A673 (cell line): ENCODE data around the gene CCDC33. TPM values are rescaled to one million over a fixed set of nuclear protein-coding genes. Genes with fewer than 3 reads are reported as not detected.
A peak's percentile ranks its signal among the peaks of the same experiment; 100 is the strongest.

Experiments
- BruUV-seq: library from RNA; stranded (reverse); fragments of 400-500 nt; replicated peaks from 2 replicates; lab custom pipeline; 2021; lab: Mats Ljungman, UMichigan
- CTCF ChIA-PET: fragments of 300-600 bp; sonication (Branson Sonifier 250); formaldehyde crosslinking; loops from one replicate; lab custom pipeline; 2022; ENCODE audit warnings: antibody characterized with exemption; lab: Charles Lee
- POLR2A ChIA-PET: fragments of 300-600 bp; sonication (Branson Sonifier 250); formaldehyde crosslinking; loops from one replicate; lab custom pipeline; 2022; ENCODE audit warnings: antibody characterized with exemption; ENCODE audit not compliant: low non-redundant PET; lab: Charles Lee
- DNase-seq: peaks from one replicate; pipeline ENCODE4 v3.0.0-alpha.2; 2015; ENCODE audit warnings: low spot score
- H3K27ac ChIP-seq: fragments of 200-600 bp; sonication (generic); 2 replicates; pipeline ENCODE4 v1.5.1; 2016; ENCODE audit warnings: mixed run types, low read depth, mild to moderate bottlenecking, mixed read lengths, antibody characterized with exemption, low read length; ENCODE audit not compliant: poor library complexity, severe bottlenecking
- H3K27me3 ChIP-seq: fragments of 200-600 bp; sonication (generic); replicated peaks from 2 replicates; pipeline ENCODE4 v1.6.1; 2017; ENCODE audit warnings: mixed run types, low read depth, mild to moderate bottlenecking, mixed read lengths, antibody characterized with exemption, low read length; ENCODE audit not compliant: insufficient read depth, poor library complexity
- H3K36me3 ChIP-seq: fragments of 200-600 bp; sonication (generic); 2 replicates; pipeline ENCODE4 v1.6.1; 2016; ENCODE audit warnings: mixed run types, mild to moderate bottlenecking, mixed read lengths, antibody characterized with exemption, low read length; ENCODE audit not compliant: insufficient read depth, poor library complexity, severe bottlenecking
- H3K4me1 ChIP-seq: fragments of 200-600 bp; sonication (generic); 2 replicates; pipeline ENCODE4 v1.6.1; 2017; ENCODE audit warnings: mixed run types, mild to moderate bottlenecking, mixed read lengths, antibody characterized with exemption, low read length; ENCODE audit not compliant: insufficient read depth, poor library complexity, severe bottlenecking
- H3K4me3 ChIP-seq: fragments of 200-600 bp; sonication (generic); 2 replicates; pipeline ENCODE4 v1.5.1; 2016; ENCODE audit warnings: low read depth, mixed run types, mild to moderate bottlenecking, mixed read lengths, low read length; ENCODE audit not compliant: poor library complexity, severe bottlenecking
- H3K9me3 ChIP-seq: fragments of 200-600 bp; sonication (generic); 2 replicates; pipeline ENCODE4 v1.6.1; 2016; ENCODE audit warnings: mixed run types, low read depth, mild to moderate bottlenecking, mixed read lengths, antibody characterized with exemption, low read length; ENCODE audit not compliant: poor library complexity, severe bottlenecking
- CTCF ChIP-seq: fragments of 300-800, 200-600 bp; sonication (generic); conservative IDR thresholded peaks from 2 replicates; pipeline ENCODE4 v1.5.1; 2017; ENCODE audit warnings: low read depth, mild to moderate bottlenecking, antibody characterized with exemption, low read length, moderate library complexity, mixed read lengths
- EZH2 ChIP-seq: fragments of 200-600 bp; sonication (generic); IDR thresholded peaks from 2 replicates; pipeline ENCODE4 v1.6.1; 2017; ENCODE audit warnings: borderline replicate concordance, low read depth, mild to moderate bottlenecking, mixed read lengths, antibody characterized with exemption, low read length; ENCODE audit not compliant: poor library complexity, severe bottlenecking
- intact Hi-C: fragments of 100-400 bp; cut with micrococcal nuclease; formaldehyde crosslinking; loops from one replicate; pipeline ENCODE4 v1.10.0; 2022; ENCODE audit not compliant: unreplicated experiment
- total RNA-seq: library from RNA; stranded (reverse); gene quantifications from 2 replicates; pipeline ENCODE4 v1.2.3, GENCODE V29; 2021

Gene CCDC33
- total RNA-seq, 1 experiment from 2014 or later, result not detected

GRCh38 chr15:74245342-74245931 lies 9.3 kb downstream of the CCDC33 start:
- DNase-seq, result peak; percentile 80
- CTCF ChIA-PET, result interaction anchor here (0.5 kb wide), 1 partner anchor 119 kb away, joined by 6 read pairs; no protein-coding TSS in a partner anchor
- Histone ChIP-seq H3K36me3 (no peaks in the 10 kb centered on the region), H3K27me3 (no peaks in the 10 kb centered on the region), H3K4me1 (peaks cover 33% of the 10 kb centered on the region), H3K9me3 (no peaks in the 10 kb centered on the region), H3K4me3 (peak overlapping the region; percentile 9), H3K27ac (no peak overlapping the region)
- TF ChIP-seq CTCF, result no peak
- no peak for TF ChIP-seq EZH2
- BruUV-seq, result no TSS peak
- intact Hi-C loops, result no loop called here
- POLR2A ChIA-PET, result interaction anchor here (0.6 kb wide), 1 partner anchor 216 kb away, joined by 5 read pairs; the partner anchor contains the start of gene UBL7

- DNase-seq, result no peak
- TF ChIP-seq EZH2 (no peak), CTCF (no peak)
- BruUV-seq, result no TSS peak
- Histone ChIP-seq H3K36me3 (no peaks in the 10 kb centered on the region), H3K27me3 (no peaks in the 10 kb centered on the region), H3K9me3 (no peaks in the 10 kb centered on the region), H3K27ac (no peak overlapping the region), H3K4me1 (peaks cover 16% of the 10 kb centered on the region), H3K4me3 (no peak overlapping the region)
- POLR2A ChIA-PET, result no interaction called here
- CTCF ChIA-PET, result no interaction called here
- intact Hi-C loops, result no loop called here
These were observed 14.1 kb downstream of the CCDC33 start for GRCh38 chr15:74250266-74250665.

GRCh38 chr15:74251131-74251811 lies 15.1 kb downstream of the CCDC33 start:
- Histone ChIP-seq H3K4me1 (peaks cover 9% of the 10 kb centered on the region), H3K27ac (no peak overlapping the region), H3K4me3 (no peak overlapping the region), H3K36me3 (no peaks in the 10 kb centered on the region), H3K9me3 (no peaks in the 10 kb centered on the region), H3K27me3 (no peaks in the 10 kb centered on the region)
- CTCF ChIA-PET, result no interaction called here
- POLR2A ChIA-PET, result interaction anchor here (0.6 kb wide), 1 partner anchor 643 kb away, joined by 3 read pairs; no protein-coding TSS in a partner anchor
- no peak for TF ChIP-seq EZH2
- TF ChIP-seq CTCF, result no peak
- DNase-seq, result no peak
- BruUV-seq, result no TSS peak
- intact Hi-C loops, result no loop called here
